ENCODE data around the gene EFHD1. TPM values are rescaled to one million over a fixed set of nuclear protein-coding genes. Genes with fewer than 3 reads are reported as not detected.

EFHD1 gene
- total RNA-seq = 0.16 and 0.48 TPM in 2 replicates

- no peaks in the 10 kb centered on the region for H3K9me3 Mint-ChIP-seq
- no peaks in the 10 kb centered on the region for H3K36me3 Mint-ChIP-seq (ENCODE audit: low read depth)
- peaks cover 54% of the 10 kb centered on the region for H3K27me3 Mint-ChIP-seq (ENCODE audit: low read depth)
- DNase-seq (ENCODE audit: low spot score) = peak; percentile 46
- H3K4me1 Mint-ChIP-seq (ENCODE audit: low read depth) = peaks cover 2% of the 10 kb centered on the region
- peak within 1 kb of the TSS; percentile 13 for H3K4me3 Mint-ChIP-seq (ENCODE audit: low read depth)
- no peak within 1 kb of the TSS for H3K27ac Mint-ChIP-seq
- intact Hi-C loops (cut with micrococcal nuclease) = no loop called here
Observed at GRCh38 chr2:232633413-232634205, at the start of gene EFHD1. Gene EFHD1 (plus strand): TSS chr2:232633604. CDS start chr2:232633705, 101 bp downstream.

GRCh38 chr2:232584238-232584637, 49.2 kb upstream of the EFHD1 start:
- Mint-ChIP-seq H3K27me3 (ENCODE audit: low read depth) (peaks cover 2% of the 10 kb centered on the region), H3K36me3 (ENCODE audit: low read depth) (peaks cover 12% of the 10 kb centered on the region), H3K27ac (no peak overlapping the region), H3K4me3 (ENCODE audit: low read depth) (no peak overlapping the region), H3K4me1 (ENCODE audit: low read depth) (peaks cover 9% of the 10 kb centered on the region), H3K9me3 (no peaks in the 10 kb centered on the region)
- no peak for DNase-seq (ENCODE audit: low spot score)
- intact Hi-C loops (cut with micrococcal nuclease) = no loop called here

- H3K4me3 Mint-ChIP-seq (ENCODE audit: low read depth) = no peak overlapping the region
- H3K36me3 Mint-ChIP-seq (ENCODE audit: low read depth) = no peaks in the 10 kb centered on the region
- DNase-seq (ENCODE audit: low spot score) = no peak
- no peaks in the 10 kb centered on the region for H3K4me1 Mint-ChIP-seq (ENCODE audit: low read depth)
- H3K27ac Mint-ChIP-seq = no peak overlapping the region
- intact Hi-C loops (cut with micrococcal nuclease) = no loop called here
- H3K9me3 Mint-ChIP-seq = no peaks in the 10 kb centered on the region
- H3K27me3 Mint-ChIP-seq (ENCODE audit: low read depth) = peaks cover 2% of the 10 kb centered on the region
Observed at GRCh38 chr2:232586943-232587505, 46.4 kb upstream of the EFHD1 start.

- H3K27me3 Mint-ChIP-seq (ENCODE audit: low read depth) = peaks cover 2% of the 10 kb centered on the region
- H3K4me3 Mint-ChIP-seq (ENCODE audit: low read depth) = no peak overlapping the region
- H3K4me1 Mint-ChIP-seq (ENCODE audit: low read depth) = no peaks in the 10 kb centered on the region
- no peaks in the 10 kb centered on the region for H3K9me3 Mint-ChIP-seq
- no peak overlapping the region for H3K27ac Mint-ChIP-seq
- no peak for DNase-seq (ENCODE audit: low spot score)
- intact Hi-C loops (cut with micrococcal nuclease) = no loop called here
- H3K36me3 Mint-ChIP-seq (ENCODE audit: low read depth) = no peaks in the 10 kb centered on the region
Observed at GRCh38 chr2:232587512-232587911, 45.9 kb upstream of the EFHD1 start.

- H3K9me3 Mint-ChIP-seq = no peaks in the 10 kb centered on the region
- H3K4me1 Mint-ChIP-seq (ENCODE audit: low read depth) = peaks cover 3% of the 10 kb centered on the region
- intact Hi-C loops (cut with micrococcal nuclease) = no loop called here
- DNase-seq (ENCODE audit: low spot score) = no peak
- no peak overlapping the region for H3K4me3 Mint-ChIP-seq (ENCODE audit: low read depth)
- no peak overlapping the region for H3K27ac Mint-ChIP-seq
- peaks cover 2% of the 10 kb centered on the region for H3K27me3 Mint-ChIP-seq (ENCODE audit: low read depth)
- no peaks in the 10 kb centered on the region for H3K36me3 Mint-ChIP-seq (ENCODE audit: low read depth)
Observed at GRCh38 chr2:232588031-232588430, 45.4 kb upstream of the EFHD1 start.

GRCh38 chr2:232588680-232589585, 44.5 kb upstream of the EFHD1 start:
- no peak overlapping the region for H3K4me3 Mint-ChIP-seq (ENCODE audit: low read depth)
- no peak for DNase-seq (ENCODE audit: low spot score)
- H3K27me3 Mint-ChIP-seq (ENCODE audit: low read depth) = peaks cover 2% of the 10 kb centered on the region
- no peak overlapping the region for H3K27ac Mint-ChIP-seq
- H3K36me3 Mint-ChIP-seq (ENCODE audit: low read depth) = no peaks in the 10 kb centered on the region
- H3K9me3 Mint-ChIP-seq = no peaks in the 10 kb centered on the region
- intact Hi-C loops (cut with micrococcal nuclease) = no loop called here
- H3K4me1 Mint-ChIP-seq (ENCODE audit: low read depth) = peaks cover 8% of the 10 kb centered on the region

- Mint-ChIP-seq H3K4me3 (ENCODE audit: low read depth) (no peak overlapping the region), H3K36me3 (ENCODE audit: low read depth) (no peaks in the 10 kb centered on the region), H3K4me1 (ENCODE audit: low read depth) (peaks cover 8% of the 10 kb centered on the region), H3K9me3 (no peaks in the 10 kb centered on the region), H3K27ac (peak overlapping the region; percentile 15), H3K27me3 (ENCODE audit: low read depth) (peaks cover 2% of the 10 kb centered on the region)
- intact Hi-C loops (cut with micrococcal nuclease) = no loop called here
- DNase-seq (ENCODE audit: low spot score) = no peak
Observed at GRCh38 chr2:232592772-232593395, 40.5 kb upstream of the EFHD1 start.

GRCh38 chr2:232593982-232594381, 39.4 kb upstream of the EFHD1 start:
- Mint-ChIP-seq H3K9me3 (no peaks in the 10 kb centered on the region), H3K36me3 (ENCODE audit: low read depth) (no peaks in the 10 kb centered on the region), H3K4me3 (ENCODE audit: low read depth) (no peak overlapping the region), H3K4me1 (ENCODE audit: low read depth) (peaks cover 8% of the 10 kb centered on the region), H3K27me3 (ENCODE audit: low read depth) (no peaks in the 10 kb centered on the region), H3K27ac (no peak overlapping the region)
- intact Hi-C loops (cut with micrococcal nuclease) = no loop called here
- no peak for DNase-seq (ENCODE audit: low spot score)

- intact Hi-C loops (cut with micrococcal nuclease) = no loop called here
- H3K4me3 Mint-ChIP-seq (ENCODE audit: low read depth) = no peak overlapping the region
- H3K27me3 Mint-ChIP-seq (ENCODE audit: low read depth) = no peaks in the 10 kb centered on the region
- DNase-seq (ENCODE audit: low spot score) = no peak
- H3K4me1 Mint-ChIP-seq (ENCODE audit: low read depth) = peaks cover 8% of the 10 kb centered on the region
- no peaks in the 10 kb centered on the region for H3K9me3 Mint-ChIP-seq
- no peaks in the 10 kb centered on the region for H3K36me3 Mint-ChIP-seq (ENCODE audit: low read depth)
- no peak overlapping the region for H3K27ac Mint-ChIP-seq
Observed at GRCh38 chr2:232597362-232598079, 35.9 kb upstream of the EFHD1 start.

- no peaks in the 10 kb centered on the region for H3K9me3 Mint-ChIP-seq
- peaks cover 2% of the 10 kb centered on the region for H3K4me1 Mint-ChIP-seq (ENCODE audit: low read depth)
- intact Hi-C loops (cut with micrococcal nuclease) = no loop called here
- H3K27ac Mint-ChIP-seq = no peak overlapping the region
- no peak overlapping the region for H3K4me3 Mint-ChIP-seq (ENCODE audit: low read depth)
- H3K36me3 Mint-ChIP-seq (ENCODE audit: low read depth) = no peaks in the 10 kb centered on the region
- peaks cover 3% of the 10 kb centered on the region for H3K27me3 Mint-ChIP-seq (ENCODE audit: low read depth)
- DNase-seq (ENCODE audit: low spot score) = no peak
Observed at GRCh38 chr2:232598293-232598692, 35.1 kb upstream of the EFHD1 start.

GRCh38 chr2:232600053-232600773, 33.2 kb upstream of the EFHD1 start:
- no peaks in the 10 kb centered on the region for H3K36me3 Mint-ChIP-seq (ENCODE audit: low read depth)
- DNase-seq (ENCODE audit: low spot score) = no peak
- no peaks in the 10 kb centered on the region for H3K9me3 Mint-ChIP-seq
- H3K27me3 Mint-ChIP-seq (ENCODE audit: low read depth) = peaks cover 17% of the 10 kb centered on the region
- intact Hi-C loops (cut with micrococcal nuclease) = loop anchor here (10.0 kb wide), 1 partner anchor 455 kb away; no protein-coding TSS in a partner anchor
- H3K4me1 Mint-ChIP-seq (ENCODE audit: low read depth) = no peaks in the 10 kb centered on the region
- H3K4me3 Mint-ChIP-seq (ENCODE audit: low read depth) = no peak overlapping the region
- H3K27ac Mint-ChIP-seq = no peak overlapping the region
